ENCODE measurements around the gene SCN5A. TPM values are rescaled to one million over a fixed set of nuclear protein-coding genes. Genes with fewer than 3 reads are reported as not detected.
A peak's percentile ranks its signal among the peaks of the same experiment; 100 is the strongest.

The SCN5A gene
- total and polyA plus RNA-seq, 10 donors, result 0.02 to 1.2 (median 0.17) TPM; not detected in 3

DNA sequence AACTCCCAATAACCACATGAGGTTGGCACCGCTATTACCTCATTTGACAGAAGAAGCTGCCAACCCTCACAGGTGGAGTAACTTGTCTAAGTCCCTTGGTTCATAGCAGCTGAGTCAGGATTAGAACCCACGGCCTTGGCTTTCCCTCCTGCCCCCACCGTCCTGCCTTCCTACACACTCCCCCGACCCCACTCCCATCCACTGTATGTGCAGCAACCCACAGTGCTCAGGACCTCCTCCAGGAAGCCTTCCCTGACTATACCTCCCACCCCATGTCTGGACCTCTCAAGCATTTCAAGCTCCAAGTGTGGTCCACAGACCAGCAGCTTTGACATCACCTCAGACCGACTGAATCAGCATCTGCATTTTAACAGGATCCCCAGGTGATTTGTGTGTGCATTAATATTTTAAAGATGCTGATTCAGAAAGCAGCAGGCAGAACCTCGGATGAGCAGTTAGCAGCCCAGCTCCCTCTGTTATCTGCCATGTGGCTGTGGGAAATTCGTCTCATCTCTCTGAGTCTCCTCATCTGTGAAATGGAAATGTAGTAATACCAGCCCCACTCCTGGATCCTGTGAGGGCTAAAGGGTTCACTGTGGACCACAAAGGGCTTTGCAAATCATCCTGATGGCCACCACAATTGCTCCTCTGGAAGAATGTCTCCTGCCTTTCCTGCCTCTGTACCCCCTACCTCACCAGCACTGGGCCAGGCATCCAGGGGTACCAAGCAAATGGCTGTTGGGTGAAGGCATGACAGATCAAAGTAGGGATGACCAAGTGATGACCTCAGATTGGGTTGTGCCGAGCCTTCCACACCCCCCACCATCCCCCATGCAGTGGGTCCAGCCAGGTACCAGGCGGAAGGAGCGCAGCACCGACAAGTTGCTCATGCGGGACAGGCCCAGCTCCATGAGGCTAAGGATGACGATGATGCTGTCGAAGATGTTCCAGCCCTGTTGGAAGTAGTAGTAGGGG is 62.7 kb downstream of the SCN5A start:
- DNase-seq, result peak; percentile 47
- TF ChIP-seq, protein P1, sequence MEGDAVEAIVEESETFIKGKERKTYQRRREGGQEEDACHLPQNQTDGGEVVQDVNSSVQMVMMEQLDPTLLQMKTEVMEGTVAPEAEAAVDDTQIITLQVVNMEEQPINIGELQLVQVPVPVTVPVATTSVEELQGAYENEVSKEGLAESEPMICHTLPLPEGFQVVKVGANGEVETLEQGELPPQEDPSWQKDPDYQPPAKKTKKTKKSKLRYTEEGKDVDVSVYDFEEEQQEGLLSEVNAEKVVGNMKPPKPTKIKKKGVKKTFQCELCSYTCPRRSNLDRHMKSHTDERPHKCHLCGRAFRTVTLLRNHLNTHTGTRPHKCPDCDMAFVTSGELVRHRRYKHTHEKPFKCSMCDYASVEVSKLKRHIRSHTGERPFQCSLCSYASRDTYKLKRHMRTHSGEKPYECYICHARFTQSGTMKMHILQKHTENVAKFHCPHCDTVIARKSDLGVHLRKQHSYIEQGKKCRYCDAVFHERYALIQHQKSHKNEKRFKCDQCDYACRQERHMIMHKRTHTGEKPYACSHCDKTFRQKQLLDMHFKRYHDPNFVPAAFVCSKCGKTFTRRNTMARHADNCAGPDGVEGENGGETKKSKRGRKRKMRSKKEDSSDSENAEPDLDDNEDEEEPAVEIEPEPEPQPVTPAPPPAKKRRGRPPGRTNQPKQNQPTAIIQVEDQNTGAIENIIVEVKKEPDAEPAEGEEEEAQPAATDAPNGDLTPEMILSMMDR (IDR thresholded peaks at IDR 0.05 in 8 of 11, conservative IDR thresholded peaks at IDR 0.05 in 3 of 11), result no peak
- TF ChIP-seq POLR2A (IDR thresholded peaks at IDR 0.05) (no peak), POLR2AphosphoS5 (IDR thresholded peaks at IDR 0.05) (no peak)
- H3K36me3 ChIP-seq, result no peaks in the 10 kb centered on the region
- no peak overlapping the region for H3K27ac ChIP-seq
- H3K4me3 ChIP-seq, result no peak overlapping the region
- 85 to 93% (median 87%) methylated on average over 14 of the region's 14 CpGs for WGBS, 5 donors
- H3K9me3 ChIP-seq, result no peaks in the 10 kb centered on the region
- H3K4me1 ChIP-seq, result no peaks in the 10 kb centered on the region
- peaks cover 0 to 11% (median 0%) of the 10 kb centered on the region in 7 donors for H3K27me3 ChIP-seq (replicated peaks in 1 of 7)
- intact Hi-C loops (cut with DNase I; ENCODE audit: low total_unique reads), result no loop called here

DNA sequence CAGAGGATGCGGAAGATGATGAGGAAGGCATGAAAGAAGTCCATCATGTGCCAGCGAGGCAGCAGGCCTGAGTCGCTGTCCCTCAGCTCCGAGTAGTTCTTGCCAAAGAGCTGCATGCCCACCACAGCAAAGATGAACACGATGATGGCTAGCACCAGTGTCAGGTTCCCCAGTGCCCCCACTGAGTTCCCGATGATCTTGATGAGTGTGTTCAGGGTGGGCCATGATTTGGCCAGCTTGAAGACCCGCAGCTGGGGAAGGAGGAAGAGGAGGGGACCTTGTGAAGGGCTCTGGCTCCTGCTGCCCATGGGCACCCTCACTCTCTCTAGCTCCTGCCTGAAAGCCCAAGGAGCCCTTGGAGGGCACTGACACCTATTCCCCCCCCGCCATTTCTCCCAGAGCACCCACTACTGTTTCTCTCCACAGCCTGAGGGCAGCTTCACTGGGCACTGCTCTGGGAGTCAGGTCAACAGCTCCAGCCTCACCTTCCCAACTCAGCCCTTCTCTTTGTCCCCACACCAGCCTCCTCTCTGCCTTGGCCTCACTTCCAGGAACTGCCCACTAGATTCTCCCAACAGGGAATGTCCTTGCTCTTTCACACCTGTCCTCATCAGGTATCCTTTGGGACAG is 63.6 kb downstream of the SCN5A start:
- peak; percentile 63 for DNase-seq
- Histone ChIP-seq H3K9me3 (no peaks in the 10 kb centered on the region), H3K4me3 (no peak overlapping the region), H3K36me3 (peaks cover 0 to 2% (median 0%) of the 10 kb centered on the region in 6 donors), H3K27ac (no peak overlapping the region), H3K27me3 (replicated peaks in 1 of 7) (peaks cover 0 to 11% (median 0%) of the 10 kb centered on the region in 7 donors), H3K4me1 (no peaks in the 10 kb centered on the region)
- WGBS, 5 donors, result 85 to 97% (median 93%) methylated on average over 7 to 8 of the region's 8 CpGs
- TF ChIP-seq, protein P1 (IDR thresholded peaks at IDR 0.05 in 8 of 11, conservative IDR thresholded peaks at IDR 0.05 in 3 of 11), result no peak
- TF ChIP-seq POLR2A (IDR thresholded peaks at IDR 0.05), result no peak
- TF ChIP-seq POLR2AphosphoS5 (IDR thresholded peaks at IDR 0.05), result no peak
- intact Hi-C loops (cut with DNase I; ENCODE audit: low total_unique reads), result no loop called here

DNA sequence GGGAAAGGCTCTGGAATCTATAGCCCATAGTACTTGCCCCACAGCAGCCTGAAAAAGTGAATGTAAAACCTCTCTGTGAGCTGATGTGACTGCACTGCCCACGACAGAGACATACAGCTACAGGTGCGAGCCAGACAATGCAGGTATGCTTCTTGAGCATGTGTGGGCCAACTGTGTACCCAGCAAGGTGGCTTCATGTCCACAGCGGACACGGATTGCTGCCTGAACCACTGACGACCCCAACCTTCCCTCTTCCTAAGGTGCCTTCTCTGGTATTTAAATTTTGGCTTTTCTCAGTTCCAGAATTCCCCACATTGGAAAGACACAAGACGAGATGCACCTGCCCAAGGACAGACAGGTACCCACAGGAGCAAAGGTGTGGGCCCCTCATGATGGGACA is 65.8 kb downstream of the SCN5A start:
- TF ChIP-seq, protein P1 (IDR thresholded peaks at IDR 0.05 in 8 of 11, conservative IDR thresholded peaks at IDR 0.05 in 3 of 11), result no peak
- no peak for TF ChIP-seq POLR2A (IDR thresholded peaks at IDR 0.05)
- no peak overlapping the region for H3K4me3 ChIP-seq
- peaks cover 0 to 5% (median 0%) of the 10 kb centered on the region in 7 donors for H3K27me3 ChIP-seq (replicated peaks in 1 of 7)
- H3K4me1 ChIP-seq, result no peaks in the 10 kb centered on the region
- DNase-seq, result peak; percentile 23
- intact Hi-C loops (cut with DNase I; ENCODE audit: low total_unique reads), result no loop called here
- H3K36me3 ChIP-seq, result peaks cover 0 to 8% (median 0%) of the 10 kb centered on the region in 6 donors
- no peaks in the 10 kb centered on the region for H3K9me3 ChIP-seq
- WGBS, 5 donors, result 82 to 90% (median 85%) methylated on average over 6 of the region's 6 CpGs
- no peak overlapping the region for H3K27ac ChIP-seq
